NB4 (cell line): ENCODE measurements around the gene NOC2L.

Experiments
- DNase-seq: peaks from one replicate; pipeline ENCODE4 v3.0.0; 2010; ENCODE audit warnings: low read depth
- H3K4me3 ChIP-seq: one replicate; pipeline ENCODE4 v1.5.1; 2011; ENCODE audit warnings: mild to moderate bottlenecking, low read depth, low read length, moderate library complexity
- MYC ChIP-seq: IDR thresholded peaks from 2 replicates; pipeline ENCODE4 v1.6.1; 2011; ENCODE audit warnings: low read depth, low read length
- POLR2A ChIP-seq: IDR thresholded peaks from 2 replicates; pipeline ENCODE4 v1.6.1; 2011; ENCODE audit warnings: mild to moderate bottlenecking; ENCODE audit not compliant: insufficient read length; ENCODE audit errors: extremely low read depth
- TF ChIP-seq, protein P1 (sequence below): IDR thresholded peaks from one replicate; pipeline ENCODE4 v1.5.1; 2012; ENCODE audit warnings: low read depth, low read length
- TF ChIP-seq, protein P2 (sequence below): IDR thresholded peaks from 2 replicates; pipeline ENCODE4 v1.6.1; 2011; ENCODE audit warnings: low read depth, low read length

Gene NOC2L

GRCh38 chr1:909861-910310 is 49.2 kb downstream of the NOC2L start:
- H3K4me3 ChIP-seq: no peak overlapping the region

GRCh38 chr1:908661-909060 is 50.4 kb downstream of the NOC2L start:
- H3K4me3 ChIP-seq: no peak overlapping the region
- TF ChIP-seq, protein P1, sequence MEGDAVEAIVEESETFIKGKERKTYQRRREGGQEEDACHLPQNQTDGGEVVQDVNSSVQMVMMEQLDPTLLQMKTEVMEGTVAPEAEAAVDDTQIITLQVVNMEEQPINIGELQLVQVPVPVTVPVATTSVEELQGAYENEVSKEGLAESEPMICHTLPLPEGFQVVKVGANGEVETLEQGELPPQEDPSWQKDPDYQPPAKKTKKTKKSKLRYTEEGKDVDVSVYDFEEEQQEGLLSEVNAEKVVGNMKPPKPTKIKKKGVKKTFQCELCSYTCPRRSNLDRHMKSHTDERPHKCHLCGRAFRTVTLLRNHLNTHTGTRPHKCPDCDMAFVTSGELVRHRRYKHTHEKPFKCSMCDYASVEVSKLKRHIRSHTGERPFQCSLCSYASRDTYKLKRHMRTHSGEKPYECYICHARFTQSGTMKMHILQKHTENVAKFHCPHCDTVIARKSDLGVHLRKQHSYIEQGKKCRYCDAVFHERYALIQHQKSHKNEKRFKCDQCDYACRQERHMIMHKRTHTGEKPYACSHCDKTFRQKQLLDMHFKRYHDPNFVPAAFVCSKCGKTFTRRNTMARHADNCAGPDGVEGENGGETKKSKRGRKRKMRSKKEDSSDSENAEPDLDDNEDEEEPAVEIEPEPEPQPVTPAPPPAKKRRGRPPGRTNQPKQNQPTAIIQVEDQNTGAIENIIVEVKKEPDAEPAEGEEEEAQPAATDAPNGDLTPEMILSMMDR: no peak
- TF ChIP-seq POLR2A: no peak
- TF ChIP-seq, protein P2, sequence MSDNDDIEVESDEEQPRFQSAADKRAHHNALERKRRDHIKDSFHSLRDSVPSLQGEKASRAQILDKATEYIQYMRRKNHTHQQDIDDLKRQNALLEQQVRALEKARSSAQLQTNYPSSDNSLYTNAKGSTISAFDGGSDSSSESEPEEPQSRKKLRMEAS: no peak
- no peak for TF ChIP-seq MYC

More at GRCh38 chr1:909861-910310, 49.2 kb downstream of the NOC2L start:
- DNase-seq: no peak
- TF ChIP-seq, protein P2: no peak
- no peak for TF ChIP-seq POLR2A
- TF ChIP-seq MYC: no peak
- TF ChIP-seq, protein P1: no peak

DNA sequence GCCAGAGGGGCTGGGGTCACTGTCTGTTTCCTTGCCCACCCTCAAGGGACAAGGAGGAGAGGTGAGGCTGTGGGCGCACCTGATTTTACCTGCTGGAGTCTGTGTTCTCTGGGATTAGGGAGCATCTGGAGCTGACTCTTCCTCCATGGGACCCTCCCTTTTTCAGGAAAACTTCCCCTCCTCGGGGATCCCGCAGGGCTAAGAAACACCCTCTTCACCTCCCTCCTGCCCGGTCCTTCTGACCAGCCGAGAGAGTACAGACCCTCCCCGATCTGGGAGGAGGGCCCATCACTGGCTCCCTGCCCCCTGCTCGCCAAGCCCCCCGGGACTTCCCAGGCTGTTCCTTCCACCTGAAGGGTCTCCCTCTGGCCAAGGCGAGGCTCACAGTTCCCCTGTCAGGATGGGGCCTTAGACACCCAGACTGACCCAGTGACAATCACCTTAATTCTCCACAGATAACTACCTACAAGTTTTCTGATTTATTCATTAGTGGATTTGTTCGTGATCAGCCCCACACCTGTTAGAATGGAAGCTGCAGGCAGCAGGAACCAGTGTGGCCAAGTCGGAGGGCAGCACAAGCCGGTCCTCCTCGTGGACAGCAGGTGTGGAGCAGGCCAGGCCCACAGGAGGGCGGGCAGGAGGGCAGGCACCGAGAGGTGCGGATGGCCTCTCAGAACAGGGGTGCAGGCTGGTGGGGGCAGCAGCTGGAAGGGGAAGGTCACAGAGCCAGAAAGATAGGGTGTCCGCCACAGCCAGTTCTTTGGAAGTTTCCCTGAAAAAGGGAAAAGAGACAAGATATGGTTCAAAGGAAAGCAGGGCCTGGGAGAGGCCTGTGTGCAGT is 51.2 kb downstream of the NOC2L start:
- DNase-seq: no peak
- TF ChIP-seq, protein P1: no peak
- TF ChIP-seq POLR2A: no peak
- TF ChIP-seq, protein P2: no peak
- TF ChIP-seq MYC: no peak
- H3K4me3 ChIP-seq: no peak overlapping the region

More at GRCh38 chr1:908661-909060, 50.4 kb downstream of the NOC2L start:
- DNase-seq: no peak

DNA sequence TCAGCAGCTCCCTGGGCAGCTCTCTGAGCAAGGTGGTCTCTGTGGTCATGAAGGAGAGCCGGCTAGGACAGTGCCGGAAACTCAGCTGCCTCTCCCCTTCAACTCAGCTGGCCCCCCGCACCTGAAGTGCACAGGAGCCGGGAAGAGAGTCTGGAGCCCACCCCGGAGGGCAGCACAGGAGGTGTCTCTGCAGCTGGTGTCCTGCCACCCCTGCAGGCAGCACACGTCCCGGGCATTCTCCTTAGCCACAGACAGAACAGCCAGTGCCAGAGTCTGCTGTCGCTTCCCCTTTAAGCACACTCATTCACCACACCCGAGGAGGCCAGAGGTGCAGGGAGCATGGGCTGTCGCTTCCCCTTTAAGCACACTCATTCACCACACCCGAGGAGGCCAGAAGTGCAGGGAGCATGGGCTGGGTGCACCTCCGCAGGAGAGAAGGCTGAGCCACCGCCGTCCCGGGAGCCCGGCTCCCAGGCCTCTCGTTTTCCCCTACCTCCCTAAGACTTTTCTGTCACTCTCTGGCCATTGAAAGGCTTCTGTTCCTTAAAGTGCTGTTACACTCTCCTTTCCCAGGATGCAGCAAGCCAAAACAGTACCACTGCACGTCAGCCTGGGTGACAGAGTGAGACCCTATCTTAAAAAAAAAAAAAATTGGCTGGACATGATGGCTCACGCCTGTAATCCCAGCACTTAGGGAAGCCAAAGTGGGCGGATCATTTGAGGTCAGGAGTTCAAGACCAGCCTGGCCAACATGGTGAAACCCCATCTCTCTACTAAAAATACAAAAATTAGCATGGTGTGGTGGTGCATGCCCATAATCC is 52.2 kb downstream of the NOC2L start:
- H3K4me3 ChIP-seq: no peak overlapping the region
- DNase-seq: peak; percentile 92
- TF ChIP-seq, protein P1: no peak
- TF ChIP-seq POLR2A (no peak), MYC (peak; percentile 72)
- TF ChIP-seq, protein P2: peak; percentile 72

DNA sequence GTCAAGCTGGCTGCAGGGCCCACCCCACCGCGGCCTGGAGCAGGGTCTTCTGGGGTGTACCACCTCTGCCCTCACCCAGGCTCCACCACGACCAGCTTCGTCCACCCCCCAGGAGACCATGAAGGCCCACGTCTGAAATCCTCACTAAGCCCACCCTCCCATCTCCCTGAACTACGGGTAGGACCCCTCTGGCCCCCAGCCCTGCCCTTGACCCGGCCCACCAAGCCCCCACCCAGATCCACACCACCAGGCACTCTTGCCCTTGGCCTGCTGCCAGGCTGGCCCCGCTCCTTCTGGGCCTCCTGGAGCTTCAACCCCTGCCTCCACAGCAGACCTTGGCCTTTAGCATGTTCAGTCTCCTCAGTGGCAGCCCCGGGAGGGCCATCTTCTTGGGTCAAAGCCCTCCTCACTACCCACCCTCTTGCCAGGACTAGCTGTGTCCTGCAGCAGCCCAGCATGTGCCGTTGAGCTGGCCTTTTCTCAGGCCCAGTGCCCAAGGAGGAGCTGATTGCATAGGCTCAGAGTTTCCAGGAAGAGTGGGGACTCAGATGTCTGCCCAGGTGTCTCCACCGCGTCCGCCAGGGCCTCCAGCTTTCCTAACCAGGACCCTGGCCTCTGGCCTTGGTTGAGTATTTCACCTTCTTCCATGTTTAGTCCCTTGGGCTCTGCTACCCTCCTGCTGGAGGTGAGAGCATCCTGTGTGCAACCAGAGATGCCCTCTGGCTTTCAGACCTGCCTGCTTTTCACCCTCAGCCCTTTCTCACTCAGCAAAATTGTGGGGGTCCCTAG is 53.1 kb downstream of the NOC2L start:
- TF ChIP-seq, protein P2: no peak
- peak; percentile 6 for DNase-seq
- no peak overlapping the region for H3K4me3 ChIP-seq
